Keratinocyte (primary cell): Measurements from ENCODE around the gene OPHN1. TPM values are rescaled to one million over a fixed set of nuclear protein-coding genes. Genes with fewer than 3 reads are reported as not detected.

Source experiments
- DNase-seq: peaks from one replicate; pipeline ENCODE4 v3.0.0-alpha.2; 2011; ENCODE audit warnings: low read depth, missing footprints, low spot score
- FAIRE-seq: peaks from 2 replicates; lab custom pipeline; 2011; peaks lifted over from hg19 to GRCh38; lab: Jason Lieb, UNC
- H2AFZ ChIP-seq: 2 replicates; pipeline ENCODE4 v1.6.0; 2012; ENCODE audit warnings: low read length, control low read depth, inconsistent platforms; ENCODE audit not compliant: control insufficient read depth
- H3K27ac ChIP-seq: 2 replicates; pipeline ENCODE4 v1.5.1; 2011; ENCODE audit warnings: low read length; ENCODE audit not compliant: control insufficient read depth, insufficient read depth
- H3K27me3 ChIP-seq: 3 replicates; pipeline ENCODE4 v1.6.0; 2011; ENCODE audit warnings: low read length; ENCODE audit not compliant: control insufficient read depth, insufficient read depth; ENCODE audit errors: extremely low read depth
- H3K36me3 ChIP-seq, 2 experiments: 2 replicates in 1 of 2; 3 replicates in 1 of 2; pipeline ENCODE4 v1.5.1; 2011; ENCODE audit warnings: low read length in 2 of 2, mild to moderate bottlenecking in 1 of 2; ENCODE audit not compliant: control insufficient read depth in 2 of 2, insufficient read depth in 2 of 2; ENCODE audit errors: extremely low read depth in 1 of 2
- H3K4me1 ChIP-seq: 3 replicates; pipeline ENCODE4 v1.5.1; 2011; ENCODE audit warnings: low read length; ENCODE audit not compliant: control insufficient read depth, insufficient read depth; ENCODE audit errors: extremely low read depth
- H3K4me2 ChIP-seq: 3 replicates; pipeline ENCODE4 v1.6.0; 2011; ENCODE audit warnings: low read depth, low read length; ENCODE audit not compliant: control insufficient read depth, insufficient read depth; ENCODE audit errors: extremely low read depth
- H3K4me3 ChIP-seq, 3 experiments: fragments of 200-600 bp in 1 of 3; sonication (generic) in 1 of 3; 2 replicates in 2 of 3; 3 replicates in 1 of 3; pipeline ENCODE4 v1.5.1; 2011 to 2016; ENCODE audit warnings: low read length in 3 of 3, mild to moderate bottlenecking in 3 of 3, control low read depth in 2 of 3, inconsistent platforms in 1 of 3, low read depth in 1 of 3, mixed read lengths in 1 of 3, mixed run types in 1 of 3, moderate library complexity in 1 of 3; ENCODE audit not compliant: control insufficient read depth in 2 of 3, insufficient read depth in 2 of 3; ENCODE audit errors: extremely low read depth in 1 of 3
- H3K79me2 ChIP-seq: 2 replicates; pipeline ENCODE4 v1.6.0; 2012; ENCODE audit warnings: low read length; ENCODE audit not compliant: control insufficient read depth, insufficient read depth
- H3K9ac ChIP-seq: 3 replicates; pipeline ENCODE4 v1.6.0; 2011; ENCODE audit warnings: low read length; ENCODE audit not compliant: control insufficient read depth, insufficient read depth; ENCODE audit errors: extremely low read depth
- H3K9me1 ChIP-seq: 3 replicates; pipeline ENCODE4 v1.6.0; 2011; ENCODE audit warnings: low read length; ENCODE audit not compliant: control insufficient read depth, insufficient read depth; ENCODE audit errors: extremely low read depth
- H3K9me3 ChIP-seq: 2 replicates; pipeline ENCODE4 v1.5.1; 2012; ENCODE audit warnings: low read depth, low read length; ENCODE audit not compliant: control insufficient read depth
- H4K20me1 ChIP-seq: 3 replicates; pipeline ENCODE4 v1.6.0; 2011; ENCODE audit warnings: low read length; ENCODE audit not compliant: control insufficient read depth, insufficient read depth; ENCODE audit errors: extremely low read depth
- EZH2 ChIP-seq: IDR thresholded peaks from one replicate; pipeline ENCODE4 v1.6.1; 2012; ENCODE audit warnings: inconsistent platforms, mild to moderate bottlenecking, low read length, moderate library complexity
- dilution Hi-C: fragments of 300-500 bp; cut with MboI; formaldehyde crosslinking; loops from one replicate; pipeline ENCODE4 v1.7.0; 2020; ENCODE audit warnings: low sequenced_read_pairs; ENCODE audit not compliant: extremely low pct_ligation_motif_present
- polyA plus RNA-seq, 5 experiments: library from polyadenylated mRNA; depleted of rRNA in 3 of 5; stranded (reverse) in 3 of 5; stranded (forward) in 1 of 5; unstranded in 1 of 5; fragments of >200 nt; gene quantifications; 1 replicate in 1 of 5; 2 replicates in 3 of 5; 3 replicates in 1 of 5; pipeline versions ENCODE4 v1.2.1 to v1.2.3, GENCODE V29; 2011 to 2012; ENCODE audit warnings: missing spikeins in 2 of 5, low read depth in 1 of 5, low replicate concordance in 1 of 5
- TF ChIP-seq, protein P1 (sequence below), 3 experiments: IDR thresholded peaks in 1 of 3; conservative IDR thresholded peaks in 1 of 3; optimal IDR thresholded peaks in 1 of 3; 2 replicates in 2 of 3; 3 replicates in 1 of 3; pipeline versions ENCODE3 to v1.5.1; 2011; ENCODE audit warnings: low read length in 3 of 3, mild to moderate bottlenecking in 3 of 3, moderate library complexity in 2 of 3, control low read depth in 1 of 3, inconsistent platforms in 1 of 3; ENCODE audit not compliant: insufficient read depth in 2 of 3; ENCODE audit errors: extremely low read depth in 1 of 3

The OPHN1 gene
- polyA plus RNA-seq, 1 donor (not counting 4 experiments of a cell fraction or from before 2014, with no cell fraction given) = 3.1 TPM

DNA sequence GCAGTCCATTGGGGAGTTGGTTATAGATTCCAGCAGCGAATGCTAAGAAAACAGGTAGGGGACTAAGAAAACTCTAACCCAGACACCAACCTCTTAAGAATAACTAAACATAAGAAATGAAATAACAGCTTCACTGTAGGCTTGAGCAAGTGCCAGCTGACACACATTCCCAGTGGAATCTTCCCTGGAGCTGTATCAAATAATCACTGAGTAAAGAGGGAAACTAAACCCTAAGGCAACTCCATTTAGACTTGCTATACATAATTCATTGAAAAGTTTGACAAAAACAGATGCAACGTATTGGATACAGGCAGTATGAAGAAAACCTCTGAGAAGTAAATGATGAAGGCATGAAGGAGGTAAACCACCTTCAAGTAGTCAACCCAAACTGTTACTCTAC, 293.5 kb downstream of the OPHN1 start:
- Histone ChIP-seq H3K79me2 (no peaks in the 10 kb centered on the region), H3K9me1 (no peaks in the 10 kb centered on the region), H2AFZ (no peak overlapping the region), H3K27ac (no peak overlapping the region), H3K4me1 (peaks cover 4% of the 10 kb centered on the region), H4K20me1 (no peaks in the 10 kb centered on the region), H3K9ac (no peak overlapping the region), H3K27me3 (no peaks in the 10 kb centered on the region), H3K36me3 (no peaks in the 10 kb centered on the region), H3K4me2 (no peak overlapping the region), H3K4me3 (no peak overlapping the region), H3K9me3 (no peaks in the 10 kb centered on the region)
- DNase-seq (no peak), FAIRE-seq (no peak)
- dilution Hi-C loops = no loop called here
- TF ChIP-seq, protein P1, sequence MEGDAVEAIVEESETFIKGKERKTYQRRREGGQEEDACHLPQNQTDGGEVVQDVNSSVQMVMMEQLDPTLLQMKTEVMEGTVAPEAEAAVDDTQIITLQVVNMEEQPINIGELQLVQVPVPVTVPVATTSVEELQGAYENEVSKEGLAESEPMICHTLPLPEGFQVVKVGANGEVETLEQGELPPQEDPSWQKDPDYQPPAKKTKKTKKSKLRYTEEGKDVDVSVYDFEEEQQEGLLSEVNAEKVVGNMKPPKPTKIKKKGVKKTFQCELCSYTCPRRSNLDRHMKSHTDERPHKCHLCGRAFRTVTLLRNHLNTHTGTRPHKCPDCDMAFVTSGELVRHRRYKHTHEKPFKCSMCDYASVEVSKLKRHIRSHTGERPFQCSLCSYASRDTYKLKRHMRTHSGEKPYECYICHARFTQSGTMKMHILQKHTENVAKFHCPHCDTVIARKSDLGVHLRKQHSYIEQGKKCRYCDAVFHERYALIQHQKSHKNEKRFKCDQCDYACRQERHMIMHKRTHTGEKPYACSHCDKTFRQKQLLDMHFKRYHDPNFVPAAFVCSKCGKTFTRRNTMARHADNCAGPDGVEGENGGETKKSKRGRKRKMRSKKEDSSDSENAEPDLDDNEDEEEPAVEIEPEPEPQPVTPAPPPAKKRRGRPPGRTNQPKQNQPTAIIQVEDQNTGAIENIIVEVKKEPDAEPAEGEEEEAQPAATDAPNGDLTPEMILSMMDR (optimal IDR thresholded peaks at IDR 0.05 in 1 of 3, IDR thresholded peaks at IDR 0.05 in 1 of 3, conservative IDR thresholded peaks at IDR 0.05 in 1 of 3; ENCODE audit: extremely low read depth in 1 of 3, insufficient read depth in 2 of 3, low read length in 3 of 3) = no peak
- no peak for TF ChIP-seq EZH2

- dilution Hi-C loops = no loop called here
These were observed 300.1 kb downstream of the OPHN1 start for GRCh38 chrX:68133181-68133580.

More at GRCh38 chrX:68133181-68133580, 300.1 kb downstream of the OPHN1 start:
- Histone ChIP-seq H3K9me3 (no peaks in the 10 kb centered on the region), H3K4me3 (no peak overlapping the region), H3K27ac (no peak overlapping the region), H3K79me2 (no peaks in the 10 kb centered on the region), H4K20me1 (no peaks in the 10 kb centered on the region), H3K4me2 (no peak overlapping the region), H3K36me3 (no peaks in the 10 kb centered on the region), H3K27me3 (no peaks in the 10 kb centered on the region), H3K9ac (no peak overlapping the region), H3K4me1 (peaks cover 4% of the 10 kb centered on the region), H2AFZ (no peak overlapping the region), H3K9me1 (no peaks in the 10 kb centered on the region)
- no peak for DNase-seq
- TF ChIP-seq, protein P1 (optimal IDR thresholded peaks at IDR 0.05 in 1 of 3, IDR thresholded peaks at IDR 0.05 in 1 of 3, conservative IDR thresholded peaks at IDR 0.05 in 1 of 3; ENCODE audit: extremely low read depth in 1 of 3, insufficient read depth in 2 of 3, low read length in 3 of 3) = no peak
- no peak for FAIRE-seq
